Ishikawa (cell line): ENCODE results near the gene HNRNPA2B1.

Experiments used
- CEBPB ChIP-seq: IDR thresholded peaks from 2 replicates; pipeline ENCODE4 v1.6.1; 2012
- CREB1 ChIP-seq: IDR thresholded peaks from 2 replicates; pipeline ENCODE4 v1.6.1; 2012; ENCODE audit warnings: low read depth
- EGR1 ChIP-seq: IDR thresholded peaks from 2 replicates; pipeline ENCODE4 v1.6.1; 2012
- EP300 ChIP-seq: IDR thresholded peaks from 2 replicates; pipeline ENCODE4 v1.6.1; 2012; ENCODE audit warnings: borderline replicate concordance
- FOXM1 ChIP-seq: IDR thresholded peaks from 2 replicates; pipeline ENCODE4 v1.6.1; 2012; ENCODE audit warnings: low read depth, borderline replicate concordance
- MAX ChIP-seq: IDR thresholded peaks from 2 replicates; pipeline ENCODE4 v1.6.1; 2012
- NFIC ChIP-seq: IDR thresholded peaks from 2 replicates; pipeline ENCODE4 v1.6.1; 2012
- RAD21 ChIP-seq: IDR thresholded peaks from 2 replicates; pipeline ENCODE4 v1.6.1; 2012; ENCODE audit warnings: low read depth
- REST ChIP-seq: IDR thresholded peaks from 2 replicates; pipeline ENCODE4 v1.6.1; 2012; ENCODE audit warnings: low read depth, mild to moderate bottlenecking
- TAF1 ChIP-seq: IDR thresholded peaks from 2 replicates; pipeline ENCODE4 v1.6.1; 2012; ENCODE audit warnings: low read depth, mild to moderate bottlenecking
- TCF12 ChIP-seq: IDR thresholded peaks from 2 replicates; pipeline ENCODE4 v1.6.1; 2012; ENCODE audit warnings: low read depth
- TEAD4 ChIP-seq: IDR thresholded peaks from 2 replicates; pipeline ENCODE4 v1.6.1; 2012
- USF1 ChIP-seq: IDR thresholded peaks from 2 replicates; pipeline ENCODE4 v1.6.1; 2012
- YY1 ChIP-seq: IDR thresholded peaks from 2 replicates; pipeline ENCODE4 v1.6.1; 2012; ENCODE audit warnings: low read depth
- ZBTB7A ChIP-seq: IDR thresholded peaks from 2 replicates; pipeline ENCODE4 v1.6.1; 2012; ENCODE audit warnings: low read depth

HNRNPA2B1 gene

GRCh38 chr7:26195182-26195581, 5.4 kb downstream of the HNRNPA2B1 start:
- no peak for TF ChIP-seq TCF12
- no peak for TF ChIP-seq RAD21
- no peak for TF ChIP-seq EGR1
- no peak for TF ChIP-seq EP300
- no peak for TF ChIP-seq FOXM1
- TF ChIP-seq NFIC: no peak
- no peak for TF ChIP-seq TAF1
- TF ChIP-seq TEAD4: no peak
- TF ChIP-seq MAX: no peak

GRCh38 chr7:26193432-26194207, 6.9 kb downstream of the HNRNPA2B1 start:
- TF ChIP-seq FOXM1: no peak
- TF ChIP-seq YY1: no peak
- no peak for TF ChIP-seq CREB1
- no peak for TF ChIP-seq NFIC
- no peak for TF ChIP-seq REST
- TF ChIP-seq CEBPB: no peak
- no peak for TF ChIP-seq EGR1
- no peak for TF ChIP-seq TCF12
- TF ChIP-seq MAX: no peak
- no peak for TF ChIP-seq TAF1
- TF ChIP-seq ZBTB7A: no peak
- no peak for TF ChIP-seq EP300
- TF ChIP-seq TEAD4: no peak
- no peak for TF ChIP-seq USF1
- no peak for TF ChIP-seq RAD21

- TF ChIP-seq EGR1 (no peak), NFIC (no peak), TAF1 (no peak), YY1 (no peak), REST (no peak), ZBTB7A (no peak), TEAD4 (no peak)
Observed at GRCh38 chr7:26192485-26193087, 8.0 kb downstream of the HNRNPA2B1 start.

- TF ChIP-seq FOXM1 (no peak), TAF1 (no peak), CREB1 (no peak)
Observed at GRCh38 chr7:26191974-26192479, 8.5 kb downstream of the HNRNPA2B1 start.

- no peak for TF ChIP-seq YY1
- no peak for TF ChIP-seq TEAD4
- TF ChIP-seq TAF1: no peak
- no peak for TF ChIP-seq FOXM1
- TF ChIP-seq TCF12: no peak
- no peak for TF ChIP-seq EGR1
- TF ChIP-seq EP300: no peak
- no peak for TF ChIP-seq USF1
Observed at GRCh38 chr7:26191233-26191973, 9.1 kb downstream of the HNRNPA2B1 start.
